WTC11 (cell line): ENCODE results near the gene TRAF2.

Source experiments
- CREB1 ChIP-seq: sonication (generic); formaldehyde crosslinking; IDR thresholded peaks from 2 replicates; pipeline ENCODE4 v1.8.0; 2023; ENCODE audit warnings: mild to moderate bottlenecking, missing genetic modification reagents
- CTCF ChIP-seq: fragments of 200-600 bp; IDR thresholded peaks from 2 replicates; pipeline ENCODE4 v1.8.0; 2022; ENCODE audit warnings: antibody characterized with exemption
- NR3C1 ChIP-seq: sonication (generic); formaldehyde crosslinking; conservative IDR thresholded peaks from 2 replicates; pipeline ENCODE4 v1.8.1; 2023; ENCODE audit warnings: low read depth, mild to moderate bottlenecking, missing genetic modification reagents
- SP1 ChIP-seq: sonication (generic); formaldehyde crosslinking; conservative IDR thresholded peaks from 2 replicates; pipeline ENCODE4 v1.8.1; 2022; ENCODE audit warnings: missing genetic modification reagents
- TEAD4 ChIP-seq: sonication (generic); formaldehyde crosslinking; IDR thresholded peaks from 2 replicates; pipeline ENCODE4 v1.8.0; 2022; ENCODE audit warnings: mild to moderate bottlenecking, missing genetic modification reagents
- ZNF281 ChIP-seq: sonication (generic); formaldehyde crosslinking; IDR thresholded peaks from 2 replicates; pipeline ENCODE4 v1.8.0; 2023; ENCODE audit warnings: mild to moderate bottlenecking, missing genetic modification reagents
- TF ChIP-seq, protein P1 (sequence below): sonication (generic); formaldehyde crosslinking; IDR thresholded peaks from 2 replicates; pipeline ENCODE4 v1.8.0; 2022; ENCODE audit warnings: mild to moderate bottlenecking, missing genetic modification reagents

DNA sequence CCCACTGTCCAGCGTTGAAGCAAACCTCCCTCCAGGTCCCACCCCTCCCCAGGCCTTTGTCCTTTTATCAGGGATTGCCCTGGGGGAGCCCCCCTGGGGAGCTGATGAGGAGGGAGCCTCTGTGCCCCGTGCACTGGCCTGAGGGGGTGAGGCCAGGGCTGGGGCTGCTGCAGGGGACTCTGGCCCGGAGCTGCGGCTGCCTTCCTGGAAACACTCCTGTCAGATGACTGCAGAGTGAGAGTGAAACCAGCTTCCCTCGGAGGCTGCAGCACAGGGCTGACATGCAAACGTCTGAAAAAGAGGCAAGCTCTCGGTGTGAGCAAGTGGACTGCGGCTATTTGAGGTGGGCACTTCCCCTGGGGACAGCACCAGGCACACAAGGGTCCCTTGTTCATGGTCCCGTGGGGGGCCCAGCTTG, 4.6 kb upstream of the TRAF2 start:
- TF ChIP-seq CTCF (no peak), SP1 (CRISPR knock-in tag) (no peak), ZNF281 (CRISPR knock-in tag) (no peak), CREB1 (CRISPR knock-in tag) (no peak), NR3C1 (no peak), TEAD4 (CRISPR knock-in tag) (no peak)
- TF ChIP-seq, protein P1, sequence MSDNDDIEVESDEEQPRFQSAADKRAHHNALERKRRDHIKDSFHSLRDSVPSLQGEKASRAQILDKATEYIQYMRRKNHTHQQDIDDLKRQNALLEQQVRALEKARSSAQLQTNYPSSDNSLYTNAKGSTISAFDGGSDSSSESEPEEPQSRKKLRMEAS (CRISPR knock-in tag): no peak
